Natural killer cell treated with Interleukin-12 subunit alpha and Interleukin-12 subunit beta and Interleukin-15 and Interleukin-18, amount 100 ng/mL, for 72 hours (primary cell): ENCODE results near the gene CHST11. TPM values are rescaled to one million over a fixed set of nuclear protein-coding genes. Genes with fewer than 3 reads are reported as not detected.
"Not testable (repeated sequence)": the region's sequence is repeated elsewhere in the genome, so short reads cannot be mapped to it uniquely, and the experiment has no call there.

Experiments
- ATAC-seq, 2 donors: fragments of 150-1000 bp; cut with Tn5 transposase in 1 of 2; sonication (Bioruptor Pico), chemical (Tn5 transposase) in 1 of 2; 2 replicates each; pipeline ENCODE4 v1.10.0; 2021
- DNase-seq: peaks from one replicate; pipeline ENCODE4 v3.0.0; 2022; ENCODE audit warnings: low spot score
- H3K27ac Mint-ChIP-seq, 2 donors: 1 replicate in 1 of 2; 2 replicates in 1 of 2; pipeline ENCODE4 v1.8.0; 2022; ENCODE audit warnings: mixed read lengths in 2 of 2, mild to moderate bottlenecking in 1 of 2, moderate library complexity in 1 of 2
- H3K27me3 Mint-ChIP-seq, 2 donors: 1 replicate in 1 of 2; 2 replicates in 1 of 2; pipeline ENCODE4 v1.8.0; 2022; ENCODE audit warnings: mixed read lengths in 2 of 2
- H3K36me3 Mint-ChIP-seq: one replicate; pipeline ENCODE4 v1.8.0; 2022; ENCODE audit warnings: mixed read lengths
- H3K4me1 Mint-ChIP-seq, 2 donors: 1 replicate in 1 of 2; 2 replicates in 1 of 2; pipeline ENCODE4 v1.8.0; 2022; ENCODE audit warnings: low read depth in 2 of 2, mixed read lengths in 2 of 2, mild to moderate bottlenecking in 1 of 2
- H3K4me3 Mint-ChIP-seq: one replicate; pipeline ENCODE4 v1.8.0; 2022; ENCODE audit warnings: mixed read lengths
- H3K9me3 Mint-ChIP-seq: 2 replicates; pipeline ENCODE4 v1.8.0; 2022; ENCODE audit warnings: mixed read lengths
- total RNA-seq, 2 donors: library from RNA; stranded (reverse); gene quantifications; one replicate each; pipeline ENCODE4 v1.2.3, GENCODE V29; 2022

CHST11 gene
- total RNA-seq, 2 donors from 2014 or later: 195 to 374 TPM

DNA sequence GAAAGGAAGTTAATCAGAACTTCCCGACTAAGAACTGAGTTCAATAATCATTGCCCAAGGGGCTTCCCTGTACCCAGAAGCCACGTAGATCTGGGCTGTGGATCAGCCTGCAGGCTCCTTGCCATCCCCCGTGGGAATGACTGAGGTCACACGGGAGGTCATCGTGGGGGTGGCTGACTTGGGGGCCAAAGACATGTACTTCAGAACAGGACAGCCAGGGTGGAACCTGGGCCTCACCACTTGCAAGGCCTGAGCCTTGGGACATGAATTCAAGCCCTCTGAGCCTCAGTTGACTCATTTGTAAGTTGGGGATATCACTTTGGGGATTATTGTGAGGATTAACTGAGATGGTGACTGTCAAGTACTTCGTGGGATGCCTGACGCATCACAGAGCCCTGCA lies 280.4 kb downstream of the CHST11 start:
- H3K9me3 Mint-ChIP-seq: no peaks in the 10 kb centered on the region
- H3K4me1 Mint-ChIP-seq: peaks cover 72 to 82% of the 10 kb centered on the region in 2 donors
- H3K36me3 Mint-ChIP-seq: no peaks in the 10 kb centered on the region
- DNase-seq: no peak
- ATAC-seq: no peak
- no peak overlapping the region for H3K4me3 Mint-ChIP-seq
- peak overlapping the region; percentile 91 to 95 for H3K27ac Mint-ChIP-seq
- no peaks in the 10 kb centered on the region for H3K27me3 Mint-ChIP-seq

DNA sequence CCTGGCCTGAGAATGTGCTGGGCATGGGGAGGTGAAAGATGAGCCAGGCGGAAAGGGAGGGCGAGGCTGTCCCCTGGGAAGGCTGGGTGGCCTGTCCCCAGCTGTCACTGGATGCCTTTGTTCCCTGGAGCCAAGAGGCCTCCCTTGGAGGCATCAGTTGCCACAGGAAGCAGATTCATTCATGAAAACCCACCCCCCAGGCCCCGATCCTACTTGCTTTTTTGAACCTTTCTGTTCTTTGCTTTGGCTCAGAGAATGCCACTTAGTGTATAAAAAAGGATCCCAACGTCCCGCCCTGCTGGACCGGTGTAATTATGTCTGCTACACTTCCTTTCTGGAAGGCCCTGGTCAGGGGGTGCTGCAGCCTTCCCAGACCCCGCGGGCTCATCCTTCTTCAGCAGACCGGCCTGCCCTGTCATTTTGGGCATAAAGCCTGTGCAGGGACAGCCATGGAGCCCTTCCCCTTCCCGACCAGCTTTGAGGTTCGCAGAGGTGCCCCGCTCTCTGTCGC lies 281.1 kb downstream of the CHST11 start:
- H3K27ac Mint-ChIP-seq: peak overlapping the region; percentile 91 to 95
- no peaks in the 10 kb centered on the region for H3K9me3 Mint-ChIP-seq
- H3K27me3 Mint-ChIP-seq: no peaks in the 10 kb centered on the region
- peak overlapping the region; percentile 71 for H3K4me3 Mint-ChIP-seq
- H3K36me3 Mint-ChIP-seq: no peaks in the 10 kb centered on the region
- no peak for DNase-seq
- ATAC-seq: no peak
- peaks cover 75 to 83% of the 10 kb centered on the region in 2 donors for H3K4me1 Mint-ChIP-seq

DNA sequence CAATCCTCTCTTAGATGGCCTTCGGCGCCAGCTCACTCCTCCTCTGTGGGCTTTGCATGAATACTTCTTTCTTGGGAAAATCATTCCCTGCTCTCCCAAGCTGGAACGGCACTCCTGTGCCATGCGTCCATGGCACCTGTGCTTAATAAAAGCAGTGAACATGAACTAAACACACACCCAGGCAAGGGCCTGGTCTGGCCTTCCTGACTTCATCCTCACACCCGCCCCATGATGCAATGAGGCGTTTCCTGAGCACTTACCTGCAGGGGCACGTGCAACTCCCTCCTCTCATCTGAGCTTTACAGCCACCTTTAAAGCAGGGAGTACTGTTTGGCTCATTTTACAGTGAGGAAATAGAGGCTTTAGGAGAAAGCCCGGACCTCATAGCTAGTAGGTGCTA lies 281.6 kb downstream of the CHST11 start:
- DNase-seq (no peak), ATAC-seq (no peak)
- H3K4me1 Mint-ChIP-seq: peaks cover 79 to 83% of the 10 kb centered on the region in 2 donors
- no peaks in the 10 kb centered on the region for H3K27me3 Mint-ChIP-seq
- H3K36me3 Mint-ChIP-seq: no peaks in the 10 kb centered on the region
- no peaks in the 10 kb centered on the region for H3K9me3 Mint-ChIP-seq
- peak overlapping the region; percentile 91 to 95 for H3K27ac Mint-ChIP-seq
- peak overlapping the region; percentile 71 for H3K4me3 Mint-ChIP-seq

DNA sequence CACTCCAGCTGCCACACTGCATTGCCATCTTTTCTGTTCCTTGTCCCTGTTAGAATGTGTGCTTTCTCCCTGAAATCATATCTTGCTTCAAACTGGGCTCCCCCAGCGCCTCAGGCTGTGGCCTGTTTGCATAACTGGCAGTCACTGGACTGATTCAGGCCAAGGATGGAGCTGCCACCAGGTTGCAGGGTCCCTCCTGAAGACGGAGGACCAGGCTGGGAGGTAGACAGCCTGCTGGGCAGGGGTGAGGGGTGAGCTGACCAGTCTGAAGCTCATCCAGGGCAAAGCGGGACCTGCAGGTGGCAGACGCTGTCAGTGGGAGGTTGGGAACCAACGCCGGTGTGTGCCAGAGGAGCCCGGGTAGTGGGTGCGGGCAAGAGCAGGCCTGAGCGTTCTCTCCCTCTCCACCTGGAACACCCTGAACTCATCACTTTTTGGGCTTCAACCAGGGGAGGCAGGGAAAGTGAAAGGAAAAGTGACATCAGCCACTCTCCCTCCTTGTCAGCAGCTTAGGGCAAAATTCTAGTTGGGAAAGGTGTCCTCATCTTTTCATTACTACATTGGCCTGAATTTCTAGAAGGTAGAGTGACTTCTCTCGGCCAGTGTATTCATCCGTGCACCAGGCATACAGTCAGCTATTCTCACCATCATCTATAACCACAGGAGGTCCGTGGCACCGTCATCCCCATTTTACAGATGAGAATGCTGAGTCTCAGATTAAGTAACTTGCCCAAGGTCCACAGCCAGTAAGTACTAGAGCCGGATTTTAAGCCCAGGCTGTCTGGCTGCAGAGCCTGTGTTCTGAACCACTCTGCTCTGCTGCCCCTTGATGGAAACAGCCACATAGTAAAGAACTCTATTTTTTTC lies 282.3 kb downstream of the CHST11 start:
- H3K4me1 Mint-ChIP-seq: peaks cover 83 to 84% of the 10 kb centered on the region in 2 donors
- DNase-seq (no peak), ATAC-seq (peak; percentile 55)
- H3K27me3 Mint-ChIP-seq: no peaks in the 10 kb centered on the region
- peak overlapping the region; percentile 91 to 95 for H3K27ac Mint-ChIP-seq
- H3K36me3 Mint-ChIP-seq: no peaks in the 10 kb centered on the region
- H3K4me3 Mint-ChIP-seq: peak overlapping the region; percentile 71
- no peaks in the 10 kb centered on the region for H3K9me3 Mint-ChIP-seq

DNA sequence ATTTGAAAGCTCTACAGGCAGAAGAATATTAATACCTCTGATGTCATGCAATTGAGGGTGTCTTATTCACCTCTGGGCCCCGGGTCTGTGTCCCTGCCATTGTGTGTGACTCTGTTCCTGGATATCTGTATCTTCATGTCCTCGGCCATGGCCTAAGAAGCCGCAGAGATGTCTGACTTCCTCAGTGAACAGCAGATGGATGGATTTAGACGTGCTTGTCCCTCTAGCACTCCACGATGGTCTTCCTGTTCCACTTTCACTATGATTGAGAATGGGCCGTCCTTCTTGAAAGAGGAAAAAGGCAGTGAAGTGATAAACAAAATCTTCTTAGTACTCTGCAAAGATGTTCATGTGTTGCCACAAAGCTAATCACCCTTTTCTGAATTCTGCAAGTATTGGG lies 283.9 kb downstream of the CHST11 start:
- Mint-ChIP-seq H3K4me3 (peak overlapping the region; percentile 82), H3K9me3 (no peaks in the 10 kb centered on the region), H3K36me3 (no peaks in the 10 kb centered on the region), H3K4me1 (peaks cover 83 to 84% of the 10 kb centered on the region in 2 donors), H3K27me3 (no peaks in the 10 kb centered on the region), H3K27ac (peak overlapping the region; percentile 91 to 95)
- ATAC-seq (peak; percentile 83 to 86), DNase-seq (peak; percentile 81)

DNA sequence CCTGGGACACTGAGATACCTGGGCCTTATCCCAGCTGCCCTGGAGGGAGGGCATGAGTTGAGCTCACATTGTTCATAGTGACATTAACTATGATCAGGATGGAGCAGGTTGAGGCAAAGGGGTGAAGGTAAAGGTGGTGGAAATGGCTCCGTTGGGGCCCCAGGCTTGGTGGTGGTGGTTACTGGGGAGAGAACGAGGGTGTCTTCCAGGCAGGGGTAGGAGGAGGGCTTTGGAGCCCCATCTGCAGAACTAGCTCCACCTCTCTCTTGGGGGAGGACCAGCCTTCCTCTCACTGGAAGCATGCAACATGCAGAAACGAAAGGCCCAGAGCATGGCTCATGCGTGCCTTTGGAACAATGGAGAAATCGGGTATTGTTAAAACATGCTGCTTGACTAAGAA lies 284.3 kb downstream of the CHST11 start:
- H3K4me1 Mint-ChIP-seq: peaks cover 83 to 84% of the 10 kb centered on the region in 2 donors
- H3K27ac Mint-ChIP-seq: peak overlapping the region; percentile 91 to 95
- H3K4me3 Mint-ChIP-seq: peak overlapping the region; percentile 82
- H3K36me3 Mint-ChIP-seq: no peaks in the 10 kb centered on the region
- no peak for DNase-seq
- ATAC-seq: peak; percentile 29 to 37
- no peaks in the 10 kb centered on the region for H3K9me3 Mint-ChIP-seq
- no peaks in the 10 kb centered on the region for H3K27me3 Mint-ChIP-seq

DNA sequence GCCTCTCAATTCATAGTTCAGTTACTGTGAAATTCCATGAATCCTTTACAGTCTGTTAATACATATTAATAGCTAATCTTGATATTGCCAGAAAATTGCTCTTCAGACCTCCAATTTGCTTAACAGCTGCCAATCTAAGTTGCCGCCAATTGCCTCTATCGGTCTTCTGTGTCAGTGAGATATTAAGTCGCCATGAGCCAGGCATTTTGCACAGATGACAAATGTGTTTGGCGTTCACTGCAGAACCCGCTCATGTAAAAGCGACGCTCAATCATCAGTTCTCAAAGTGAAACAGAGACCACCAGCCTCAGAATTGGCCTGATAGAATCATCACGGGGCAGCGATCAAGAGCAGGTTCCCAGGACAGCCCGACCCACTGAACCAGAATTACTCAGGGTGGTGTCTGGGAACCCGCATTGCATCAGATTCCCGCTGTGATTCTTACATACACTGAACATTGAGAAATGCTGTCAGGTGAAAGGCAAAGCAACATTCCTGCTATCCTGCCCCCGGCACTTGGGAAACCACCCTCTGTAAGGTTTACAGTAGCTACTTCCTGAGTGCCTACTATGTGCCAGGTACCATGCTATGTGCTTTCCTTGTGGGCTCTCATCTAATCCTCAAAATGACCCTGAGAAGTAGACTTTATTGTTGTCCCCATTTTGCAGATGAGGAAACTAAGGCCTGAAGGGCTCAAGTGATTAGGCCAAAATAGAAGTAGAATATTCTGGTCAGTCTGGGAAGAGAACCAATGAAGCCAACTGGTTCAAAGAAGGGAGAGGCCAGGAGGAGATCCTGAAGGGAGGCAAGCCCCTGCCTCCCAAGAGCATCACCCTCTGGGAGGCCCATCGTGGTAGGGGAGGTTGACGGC lies 285.0 kb downstream of the CHST11 start:
- H3K4me1 Mint-ChIP-seq: peaks cover 87% of the 10 kb centered on the region in 2 donors
- DNase-seq (no peak), ATAC-seq (no peak)
- peak overlapping the region; percentile 82 for H3K4me3 Mint-ChIP-seq
- no peaks in the 10 kb centered on the region for H3K9me3 Mint-ChIP-seq
- no peaks in the 10 kb centered on the region for H3K27me3 Mint-ChIP-seq
- H3K27ac Mint-ChIP-seq: peak overlapping the region; percentile 91 to 95
- no peaks in the 10 kb centered on the region for H3K36me3 Mint-ChIP-seq

DNA sequence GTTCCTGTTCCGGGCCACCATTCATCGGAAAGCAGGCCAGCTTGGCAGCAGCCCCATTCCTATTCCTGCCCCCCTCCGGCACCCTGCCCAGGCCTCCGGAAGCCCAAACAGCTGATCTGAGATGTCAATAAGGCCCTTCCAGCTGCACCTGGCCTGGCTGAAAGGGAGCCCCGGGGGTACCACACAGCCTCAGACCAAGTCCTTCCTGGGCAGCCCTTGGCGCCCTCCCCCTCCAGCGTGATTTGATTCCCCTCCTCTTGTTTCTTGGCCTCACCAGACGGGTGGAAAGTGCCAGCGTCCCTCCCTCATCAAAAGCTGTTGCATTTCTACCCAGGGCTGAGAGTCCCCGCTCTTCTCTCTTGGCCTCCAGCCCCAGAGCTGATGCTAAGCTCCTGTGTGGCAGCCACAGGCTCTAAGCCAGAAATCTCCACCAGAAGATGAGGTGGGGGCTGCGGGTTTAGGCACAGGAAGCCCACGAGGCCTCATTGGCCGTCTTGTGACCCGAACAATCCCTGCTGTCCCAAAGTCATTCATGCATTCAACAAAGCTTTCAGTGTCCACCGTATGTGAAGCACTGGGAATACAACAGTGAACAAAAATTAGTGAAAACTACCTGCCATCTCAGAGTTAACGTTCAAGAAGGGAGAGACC lies 285.9 kb downstream of the CHST11 start:
- Mint-ChIP-seq H3K27me3 (no peaks in the 10 kb centered on the region), H3K9me3 (no peaks in the 10 kb centered on the region), H3K27ac (peak overlapping the region; percentile 91 to 95), H3K4me1 (peaks cover 86 to 88% of the 10 kb centered on the region in 2 donors), H3K4me3 (no peak overlapping the region), H3K36me3 (no peaks in the 10 kb centered on the region)
- DNase-seq (no peak), ATAC-seq (no peak)

DNA sequence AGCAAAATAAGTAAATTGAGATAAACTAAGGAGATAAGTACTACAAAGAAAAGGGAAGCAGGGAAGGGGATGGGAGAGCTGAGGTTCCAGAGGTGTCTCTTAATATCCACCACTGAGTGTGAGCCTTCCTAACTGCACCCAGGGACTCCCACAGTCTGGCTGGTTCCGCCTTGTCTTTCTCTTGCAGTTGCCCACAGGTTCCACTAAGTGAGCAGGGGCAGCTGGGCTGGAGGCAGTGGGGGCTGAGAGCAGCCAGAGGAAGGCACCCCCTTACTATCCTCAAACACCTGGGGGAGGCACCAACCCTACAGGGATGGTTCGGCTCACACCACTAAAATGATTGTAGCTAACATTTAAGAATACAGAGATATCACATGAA lies 286.4 kb downstream of the CHST11 start:
- Mint-ChIP-seq H3K9me3 (no peaks in the 10 kb centered on the region), H3K27ac (peak overlapping the region; percentile 91 to 95), H3K4me1 (peaks cover 86 to 88% of the 10 kb centered on the region in 2 donors), H3K36me3 (no peaks in the 10 kb centered on the region), H3K4me3 (no peak overlapping the region), H3K27me3 (no peaks in the 10 kb centered on the region)
- no peak for DNase-seq
- no peak for ATAC-seq

DNA sequence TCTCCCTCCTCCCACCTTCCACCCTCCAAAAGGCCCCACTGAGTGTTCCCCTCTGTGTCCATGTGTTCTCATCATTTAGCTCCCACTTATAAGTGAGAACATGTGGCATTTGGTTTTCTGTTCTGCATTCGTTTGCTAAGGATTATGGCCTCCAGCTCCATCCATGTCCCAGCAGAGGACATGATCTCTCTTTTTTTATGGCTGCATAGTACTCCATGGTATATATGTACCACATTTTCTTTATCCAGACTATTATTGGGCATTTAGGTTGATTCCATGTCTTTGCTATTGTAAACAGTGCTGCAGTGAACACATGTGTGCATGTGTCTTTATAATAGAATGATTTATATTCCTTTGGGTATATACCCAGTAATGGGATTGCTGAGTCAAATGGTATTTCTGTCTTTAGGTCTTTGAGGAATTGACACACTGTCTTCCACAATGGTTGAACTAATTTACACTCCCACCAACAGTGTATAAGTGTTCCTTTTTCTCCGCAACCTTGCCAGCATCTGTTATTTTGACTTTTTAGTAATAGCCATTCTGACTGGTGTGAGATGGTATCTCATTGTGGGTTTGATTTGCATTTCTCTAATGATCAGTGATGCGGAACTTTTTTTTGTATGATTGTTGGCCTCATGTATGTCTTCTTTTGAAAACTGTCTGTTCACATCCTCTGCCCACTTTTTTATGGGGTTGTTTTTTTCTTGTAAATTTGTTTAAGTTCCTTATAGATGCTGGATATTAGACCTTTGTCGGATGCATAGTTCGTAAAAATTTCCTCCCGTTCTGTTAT lies 287.2 kb downstream of the CHST11 start:
- H3K9me3 Mint-ChIP-seq, H3K4me3 Mint-ChIP-seq, ATAC-seq, DNase-seq, H3K36me3 Mint-ChIP-seq, H3K27me3 Mint-ChIP-seq: not testable (repeated sequence)
- peak overlapping the region; percentile 9 to 56 for H3K27ac Mint-ChIP-seq
- peaks cover 82 to 88% of the 10 kb centered on the region in 2 donors for H3K4me1 Mint-ChIP-seq

DNA sequence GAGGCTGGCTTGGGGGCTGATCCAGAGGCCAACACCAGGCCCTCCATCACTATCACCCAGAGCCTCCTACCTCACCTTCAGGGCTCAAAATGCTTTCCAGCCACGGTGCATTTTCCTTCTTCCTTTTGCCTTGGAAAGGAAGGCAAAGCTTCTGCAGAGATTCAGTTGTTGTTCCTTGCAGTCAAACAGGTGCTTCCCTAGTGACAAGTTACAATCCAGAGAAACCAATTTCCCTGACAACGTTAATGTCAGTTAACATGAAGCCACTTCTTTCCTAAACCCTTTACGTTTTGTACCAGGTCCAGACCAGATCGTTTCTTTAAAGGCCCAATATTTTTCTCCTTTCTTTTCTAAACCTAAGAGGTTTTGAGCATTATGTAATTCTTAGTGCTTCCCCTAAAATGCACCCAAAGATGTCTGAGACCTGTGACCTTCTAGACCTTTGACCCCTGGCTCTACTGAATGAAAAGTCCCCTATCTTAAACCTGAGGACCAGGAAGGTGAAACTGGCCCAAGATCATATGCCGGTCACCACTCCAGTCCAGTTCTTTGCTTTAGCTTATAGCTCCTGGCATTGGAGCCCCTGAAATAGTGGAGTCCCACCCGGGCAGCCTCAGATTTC lies 289.8 kb downstream of the CHST11 start:
- H3K27ac Mint-ChIP-seq: peak overlapping the region; percentile 30 to 83
- H3K9me3 Mint-ChIP-seq: no peaks in the 10 kb centered on the region
- H3K36me3 Mint-ChIP-seq: no peaks in the 10 kb centered on the region
- no peak for DNase-seq
- peak in 1 of 2 donors; percentile 3 for ATAC-seq
- H3K4me3 Mint-ChIP-seq: no peak overlapping the region
- H3K27me3 Mint-ChIP-seq: no peaks in the 10 kb centered on the region
- peaks cover 75 to 81% of the 10 kb centered on the region in 2 donors for H3K4me1 Mint-ChIP-seq

DNA sequence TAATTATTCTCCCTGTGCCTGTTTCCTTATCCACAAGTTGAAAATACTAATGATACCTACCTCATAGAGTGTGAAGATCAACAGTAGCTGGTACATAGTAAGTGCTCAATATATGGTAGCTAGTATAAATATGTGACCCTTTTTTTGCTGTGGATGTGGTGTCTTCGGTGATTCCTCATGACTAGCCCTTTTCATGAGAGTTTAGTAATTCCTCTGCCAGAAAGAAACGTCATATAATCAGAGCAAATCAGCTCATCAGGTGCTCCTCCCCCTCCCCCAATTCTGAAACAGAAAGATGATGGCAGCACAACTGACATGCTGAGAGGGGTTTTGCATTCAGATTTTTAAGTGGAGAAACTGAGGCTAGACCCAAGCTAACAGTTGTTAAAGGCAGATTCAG lies 290.6 kb downstream of the CHST11 start:
- peak overlapping the region; percentile 30 to 83 for H3K27ac Mint-ChIP-seq
- ATAC-seq (no peak), DNase-seq (no peak)
- no peaks in the 10 kb centered on the region for H3K27me3 Mint-ChIP-seq
- H3K4me1 Mint-ChIP-seq: peaks cover 77 to 85% of the 10 kb centered on the region in 2 donors
- no peaks in the 10 kb centered on the region for H3K36me3 Mint-ChIP-seq
- no peaks in the 10 kb centered on the region for H3K9me3 Mint-ChIP-seq
- H3K4me3 Mint-ChIP-seq: peak overlapping the region; percentile 30
